Peyer's patch (tissue), 4 donors: ENCODE data around the gene DDX4.

Experiments used
- POLR2A ChIP-seq, 2 donors: fragments of 450-650 bp; IDR thresholded peaks; one replicate each; pipeline ENCODE4 v1.5.1; 2017; ENCODE audit warnings: antibody characterized with exemption in 2 of 2, mild to moderate bottlenecking in 2 of 2, moderate library complexity in 2 of 2
- TF ChIP-seq, protein P1 (sequence below), 6 experiments: fragments of 450-650 bp in 4 of 6; fragments of 200-600 bp in 2 of 6; sonication (generic) in 1 of 6; IDR thresholded peaks; one replicate each; pipeline ENCODE4 v1.5.1; 2017 to 2019; ENCODE audit warnings: antibody characterized with exemption in 6 of 6, mild to moderate bottlenecking in 3 of 6, moderate library complexity in 1 of 6

DNA sequence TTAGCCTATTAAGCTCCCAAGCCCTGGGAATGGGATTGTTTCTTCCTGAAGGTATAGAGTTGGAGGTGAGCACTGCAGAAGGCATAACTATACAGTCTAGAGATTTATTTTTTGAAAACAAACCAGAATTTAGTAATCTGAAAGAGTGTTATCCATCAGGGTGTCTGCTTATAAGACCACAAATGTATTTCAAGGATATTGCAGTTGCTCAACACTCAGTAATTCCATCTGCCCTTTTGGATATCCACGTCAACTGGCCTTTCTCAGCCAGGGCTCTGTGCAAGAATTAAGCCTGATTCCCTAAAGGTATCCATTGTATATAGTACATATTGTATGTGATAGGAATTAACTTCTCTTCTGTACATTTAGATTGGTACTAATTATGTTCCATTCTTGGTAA is 98.3 kb downstream of the DDX4 start:
- TF ChIP-seq POLR2A (IDR thresholded peaks at IDR 0.05), result no peak
- TF ChIP-seq, protein P1, sequence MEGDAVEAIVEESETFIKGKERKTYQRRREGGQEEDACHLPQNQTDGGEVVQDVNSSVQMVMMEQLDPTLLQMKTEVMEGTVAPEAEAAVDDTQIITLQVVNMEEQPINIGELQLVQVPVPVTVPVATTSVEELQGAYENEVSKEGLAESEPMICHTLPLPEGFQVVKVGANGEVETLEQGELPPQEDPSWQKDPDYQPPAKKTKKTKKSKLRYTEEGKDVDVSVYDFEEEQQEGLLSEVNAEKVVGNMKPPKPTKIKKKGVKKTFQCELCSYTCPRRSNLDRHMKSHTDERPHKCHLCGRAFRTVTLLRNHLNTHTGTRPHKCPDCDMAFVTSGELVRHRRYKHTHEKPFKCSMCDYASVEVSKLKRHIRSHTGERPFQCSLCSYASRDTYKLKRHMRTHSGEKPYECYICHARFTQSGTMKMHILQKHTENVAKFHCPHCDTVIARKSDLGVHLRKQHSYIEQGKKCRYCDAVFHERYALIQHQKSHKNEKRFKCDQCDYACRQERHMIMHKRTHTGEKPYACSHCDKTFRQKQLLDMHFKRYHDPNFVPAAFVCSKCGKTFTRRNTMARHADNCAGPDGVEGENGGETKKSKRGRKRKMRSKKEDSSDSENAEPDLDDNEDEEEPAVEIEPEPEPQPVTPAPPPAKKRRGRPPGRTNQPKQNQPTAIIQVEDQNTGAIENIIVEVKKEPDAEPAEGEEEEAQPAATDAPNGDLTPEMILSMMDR (IDR thresholded peaks at IDR 0.05), result no peak
